Loucy (cell line): ENCODE data around the gene GPC1.

Experiments
- H2AFZ ChIP-seq: fragments of 200-600 bp; sonication (generic); 2 replicates; pipeline ENCODE4 v1.6.0; 2016; ENCODE audit warnings: antibody characterized with exemption, mild to moderate bottlenecking, low read length, moderate library complexity
- H3F3A ChIP-seq: fragments of 200-600 bp; 2 replicates; pipeline ENCODE4 v1.6.0; 2016; ENCODE audit warnings: antibody characterized with exemption, low read depth, mild to moderate bottlenecking
- H3K27me3 ChIP-seq: fragments of 200-600 bp; sonication (generic); 2 replicates; pipeline ENCODE4 v1.6.1; 2014; ENCODE audit warnings: low read length, mild to moderate bottlenecking; ENCODE audit not compliant: insufficient read depth, poor library complexity, severe bottlenecking
- H3K36me3 ChIP-seq: fragments of 200-600 bp; sonication (generic); 2 replicates; pipeline ENCODE4 v1.6.1; 2016; ENCODE audit warnings: low read length; ENCODE audit not compliant: insufficient read depth
- H3K4me1 ChIP-seq: fragments of 200-600 bp; sonication (generic); 2 replicates; pipeline ENCODE4 v1.5.1; 2014; ENCODE audit warnings: low read length, mild to moderate bottlenecking; ENCODE audit not compliant: insufficient read depth, poor library complexity, severe bottlenecking
- H3K4me2 ChIP-seq: fragments of 200-600 bp; sonication (generic); 2 replicates; pipeline ENCODE4 v1.6.0; 2014; ENCODE audit warnings: antibody characterized with exemption, low read length, low read depth, mild to moderate bottlenecking; ENCODE audit not compliant: poor library complexity, severe bottlenecking
- H3K4me3 ChIP-seq: fragments of 200-600 bp; sonication (generic); 2 replicates; pipeline ENCODE4 v1.5.1; 2014; ENCODE audit warnings: low read length, mild to moderate bottlenecking, mixed read lengths; ENCODE audit not compliant: poor library complexity, severe bottlenecking
- H3K79me2 ChIP-seq: fragments of 200-600 bp; sonication (generic); 2 replicates; pipeline ENCODE4 v1.6.1; 2014; ENCODE audit warnings: low read length; ENCODE audit not compliant: insufficient read depth
- H3K9ac ChIP-seq: fragments of 200-600 bp; sonication (generic); 2 replicates; pipeline ENCODE4 v1.6.0; 2014; ENCODE audit warnings: mild to moderate bottlenecking, low read depth, low read length, moderate library complexity; ENCODE audit not compliant: poor library complexity, severe bottlenecking
- H3K9me2 ChIP-seq: fragments of 200-600 bp; sonication (generic); replicated peaks from 2 replicates; pipeline ENCODE4 v1.6.1; 2016; ENCODE audit warnings: low read depth, low read length, mixed read lengths
- H3K9me3 ChIP-seq: fragments of 200-600 bp; sonication (generic); 2 replicates; pipeline ENCODE4 v1.6.1; 2014; ENCODE audit warnings: mild to moderate bottlenecking, antibody characterized with exemption, low read length, low read depth; ENCODE audit not compliant: insufficient read depth
- H4K20me1 ChIP-seq: fragments of 200-600 bp; sonication (generic); 2 replicates; pipeline ENCODE4 v1.6.0; 2014; ENCODE audit warnings: antibody characterized with exemption, low read length, mild to moderate bottlenecking; ENCODE audit not compliant: insufficient read depth, poor library complexity, severe bottlenecking
- EZH2phosphoT487 ChIP-seq: fragments of 200-600 bp; IDR thresholded peaks from 2 replicates; pipeline ENCODE4 v1.6.1; 2018; ENCODE audit warnings: antibody characterized with exemption, mild to moderate bottlenecking, moderate library complexity, borderline replicate concordance
- TF ChIP-seq, protein P1 (sequence below): fragments of 200-600 bp; sonication (generic); conservative IDR thresholded peaks from 2 replicates; pipeline ENCODE4 v1.5.1; 2014; ENCODE audit warnings: mild to moderate bottlenecking, antibody characterized with exemption, low read length

The GPC1 gene

DNA sequence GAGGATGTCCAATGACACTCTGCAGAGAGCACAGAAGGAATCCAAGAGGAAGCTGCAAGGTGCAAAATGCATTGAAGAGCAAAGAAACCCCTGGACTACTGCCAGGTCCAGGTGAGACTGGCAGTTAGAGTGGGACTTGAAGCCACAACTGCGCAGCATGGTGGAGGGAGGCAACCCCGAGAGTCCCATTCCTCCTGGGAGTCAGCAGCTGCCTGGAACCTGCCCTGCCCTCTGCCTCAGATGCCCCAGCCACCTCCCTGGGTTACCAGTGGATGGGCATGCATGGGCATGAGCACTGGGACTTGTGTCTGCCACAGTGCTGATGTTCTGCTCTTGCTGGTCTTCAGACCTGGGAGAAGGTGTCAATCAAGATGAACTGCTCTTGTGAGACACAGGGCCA is 79.2 kb downstream of the GPC1 start:
- H3K9ac ChIP-seq: no peak overlapping the region

DNA sequence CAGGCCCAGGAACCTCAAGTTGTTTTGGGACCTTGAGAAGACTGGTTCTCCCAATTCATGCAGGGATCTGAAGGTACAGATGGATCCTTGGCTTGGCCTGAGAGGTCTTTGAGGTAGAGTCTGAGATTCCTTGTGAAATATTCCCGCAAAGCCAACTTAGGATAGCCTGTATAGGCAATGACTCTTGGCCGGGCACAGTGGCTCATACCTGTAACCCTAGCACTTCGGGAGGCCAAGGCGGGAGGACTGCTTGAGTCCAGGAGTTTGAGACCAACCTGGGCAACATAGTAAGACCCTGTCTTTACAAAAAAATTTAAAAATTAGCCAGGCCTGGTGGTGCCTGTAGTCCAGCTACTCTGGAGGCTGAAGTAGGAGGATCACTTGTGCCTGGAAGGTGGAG is 81.9 kb downstream of the GPC1 start:
- H4K20me1 ChIP-seq: no peaks in the 10 kb centered on the region
- no peak for TF ChIP-seq EZH2phosphoT487
- H3K9me2 ChIP-seq: no peaks in the 10 kb centered on the region

More for the DNA sequence above, 79.2 kb downstream of the GPC1 start:
- Histone ChIP-seq H3F3A (no peaks in the 10 kb centered on the region), H3K9me3 (no peaks in the 10 kb centered on the region), H3K79me2 (no peaks in the 10 kb centered on the region), H3K4me3 (no peak overlapping the region), H2AFZ (no peak overlapping the region), H4K20me1 (no peaks in the 10 kb centered on the region), H3K9me2 (no peaks in the 10 kb centered on the region), H3K36me3 (no peaks in the 10 kb centered on the region), H3K27me3 (no peaks in the 10 kb centered on the region), H3K4me2 (no peak overlapping the region), H3K4me1 (no peaks in the 10 kb centered on the region)
- TF ChIP-seq, protein P1, sequence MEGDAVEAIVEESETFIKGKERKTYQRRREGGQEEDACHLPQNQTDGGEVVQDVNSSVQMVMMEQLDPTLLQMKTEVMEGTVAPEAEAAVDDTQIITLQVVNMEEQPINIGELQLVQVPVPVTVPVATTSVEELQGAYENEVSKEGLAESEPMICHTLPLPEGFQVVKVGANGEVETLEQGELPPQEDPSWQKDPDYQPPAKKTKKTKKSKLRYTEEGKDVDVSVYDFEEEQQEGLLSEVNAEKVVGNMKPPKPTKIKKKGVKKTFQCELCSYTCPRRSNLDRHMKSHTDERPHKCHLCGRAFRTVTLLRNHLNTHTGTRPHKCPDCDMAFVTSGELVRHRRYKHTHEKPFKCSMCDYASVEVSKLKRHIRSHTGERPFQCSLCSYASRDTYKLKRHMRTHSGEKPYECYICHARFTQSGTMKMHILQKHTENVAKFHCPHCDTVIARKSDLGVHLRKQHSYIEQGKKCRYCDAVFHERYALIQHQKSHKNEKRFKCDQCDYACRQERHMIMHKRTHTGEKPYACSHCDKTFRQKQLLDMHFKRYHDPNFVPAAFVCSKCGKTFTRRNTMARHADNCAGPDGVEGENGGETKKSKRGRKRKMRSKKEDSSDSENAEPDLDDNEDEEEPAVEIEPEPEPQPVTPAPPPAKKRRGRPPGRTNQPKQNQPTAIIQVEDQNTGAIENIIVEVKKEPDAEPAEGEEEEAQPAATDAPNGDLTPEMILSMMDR: no peak
- TF ChIP-seq EZH2phosphoT487: no peak

More for the DNA sequence above, 81.9 kb downstream of the GPC1 start:
- no peaks in the 10 kb centered on the region for H3F3A ChIP-seq
- H3K4me2 ChIP-seq: no peak overlapping the region
- H2AFZ ChIP-seq: no peak overlapping the region
- peaks cover 1% of the 10 kb centered on the region; the same call in 1 of the 2 replicates for H3K36me3 ChIP-seq
- H3K9ac ChIP-seq: no peak overlapping the region
- H3K27me3 ChIP-seq: no peaks in the 10 kb centered on the region
- no peaks in the 10 kb centered on the region for H3K9me3 ChIP-seq
- no peaks in the 10 kb centered on the region for H3K4me1 ChIP-seq
- no peak overlapping the region for H3K4me3 ChIP-seq
- no peaks in the 10 kb centered on the region for H3K79me2 ChIP-seq
